ENCODE measurements around the gene C1orf232. TPM values are rescaled to one million over a fixed set of nuclear protein-coding genes. Genes with fewer than 3 reads are reported as not detected.

The C1orf232 gene
- total RNA-seq, 4 donors from 2014 or later, result not detected

GRCh38 chr1:26203642-26204318 is 35.0 kb upstream of the C1orf232 start:
- TF ChIP-seq, protein P1, sequence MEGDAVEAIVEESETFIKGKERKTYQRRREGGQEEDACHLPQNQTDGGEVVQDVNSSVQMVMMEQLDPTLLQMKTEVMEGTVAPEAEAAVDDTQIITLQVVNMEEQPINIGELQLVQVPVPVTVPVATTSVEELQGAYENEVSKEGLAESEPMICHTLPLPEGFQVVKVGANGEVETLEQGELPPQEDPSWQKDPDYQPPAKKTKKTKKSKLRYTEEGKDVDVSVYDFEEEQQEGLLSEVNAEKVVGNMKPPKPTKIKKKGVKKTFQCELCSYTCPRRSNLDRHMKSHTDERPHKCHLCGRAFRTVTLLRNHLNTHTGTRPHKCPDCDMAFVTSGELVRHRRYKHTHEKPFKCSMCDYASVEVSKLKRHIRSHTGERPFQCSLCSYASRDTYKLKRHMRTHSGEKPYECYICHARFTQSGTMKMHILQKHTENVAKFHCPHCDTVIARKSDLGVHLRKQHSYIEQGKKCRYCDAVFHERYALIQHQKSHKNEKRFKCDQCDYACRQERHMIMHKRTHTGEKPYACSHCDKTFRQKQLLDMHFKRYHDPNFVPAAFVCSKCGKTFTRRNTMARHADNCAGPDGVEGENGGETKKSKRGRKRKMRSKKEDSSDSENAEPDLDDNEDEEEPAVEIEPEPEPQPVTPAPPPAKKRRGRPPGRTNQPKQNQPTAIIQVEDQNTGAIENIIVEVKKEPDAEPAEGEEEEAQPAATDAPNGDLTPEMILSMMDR (IDR thresholded peaks at IDR 0.05), result no peak
- TF ChIP-seq POLR2A (IDR thresholded peaks at IDR 0.05), result no peak
- DNase-seq, result no peak
- no peaks in the 10 kb centered on the region for H3K27me3 ChIP-seq
- intact Hi-C loops (cut with DNase I; ENCODE audit: low total_unique reads), result no loop called here
- no peak overlapping the region for H3K27ac ChIP-seq
- no peaks in the 10 kb centered on the region for H3K9me3 ChIP-seq
- H3K4me1 ChIP-seq, result no peaks in the 10 kb centered on the region
- H3K36me3 ChIP-seq, result no peaks in the 10 kb centered on the region
- no peak overlapping the region for H3K4me3 ChIP-seq

GRCh38 chr1:26200413-26200812 is 31.6 kb upstream of the C1orf232 start:
- no peaks in the 10 kb centered on the region for H3K27me3 ChIP-seq
- intact Hi-C loops (cut with DNase I; ENCODE audit: low total_unique reads), result no loop called here
- TF ChIP-seq POLR2A (IDR thresholded peaks at IDR 0.05), result no peak
- TF ChIP-seq, protein P1 (IDR thresholded peaks at IDR 0.05), result no peak
- no peaks in the 10 kb centered on the region for H3K4me1 ChIP-seq
- no peak overlapping the region for H3K4me3 ChIP-seq
- DNase-seq, result no peak
- H3K9me3 ChIP-seq, result no peaks in the 10 kb centered on the region
- no peaks in the 10 kb centered on the region for H3K36me3 ChIP-seq
- H3K27ac ChIP-seq, result peak overlapping the region in 1 of 2 donors; percentile 75

DNA sequence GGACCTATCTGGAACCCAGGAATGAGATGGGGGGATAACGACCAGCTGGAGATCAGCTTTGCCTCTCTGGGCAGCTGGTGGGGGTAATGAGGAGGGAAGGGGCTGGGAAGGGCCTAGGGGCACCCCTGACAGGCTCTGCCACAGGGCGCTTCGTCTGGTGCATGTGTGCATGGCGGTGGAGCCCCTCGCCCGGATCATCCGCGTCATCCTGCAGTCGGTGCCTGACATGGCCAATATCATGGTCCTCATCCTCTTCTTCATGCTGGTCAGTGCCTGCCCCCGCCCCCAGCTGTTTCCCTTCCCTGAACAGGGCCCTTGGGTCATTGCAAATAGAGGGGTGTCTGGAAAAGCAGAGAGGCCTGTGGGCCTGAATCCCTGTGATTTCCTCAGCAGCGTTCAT is 29.1 kb upstream of the C1orf232 start:
- intact Hi-C loops (cut with DNase I; ENCODE audit: low total_unique reads), result no loop called here
- no peak for DNase-seq
- Histone ChIP-seq H3K27ac (no peak overlapping the region), H3K36me3 (no peaks in the 10 kb centered on the region), H3K4me1 (no peaks in the 10 kb centered on the region), H3K9me3 (no peaks in the 10 kb centered on the region), H3K4me3 (no peak overlapping the region), H3K27me3 (no peaks in the 10 kb centered on the region)
- TF ChIP-seq, protein P1 (IDR thresholded peaks at IDR 0.05), result no peak
- no peak for TF ChIP-seq POLR2A (IDR thresholded peaks at IDR 0.05)

- H3K36me3 ChIP-seq, result no peaks in the 10 kb centered on the region
- no peak overlapping the region for H3K27ac ChIP-seq
- H3K4me1 ChIP-seq, result no peaks in the 10 kb centered on the region
- TF ChIP-seq POLR2A (IDR thresholded peaks at IDR 0.05), result no peak
- TF ChIP-seq, protein P1 (IDR thresholded peaks at IDR 0.05), result no peak
- no peak for DNase-seq
- H3K9me3 ChIP-seq, result no peaks in the 10 kb centered on the region
- no peak overlapping the region for H3K4me3 ChIP-seq
- H3K27me3 ChIP-seq, result no peaks in the 10 kb centered on the region
- intact Hi-C loops (cut with DNase I; ENCODE audit: low total_unique reads), result no loop called here
Measured at GRCh38 chr1:26197301-26197700, 28.5 kb upstream of the C1orf232 start.

DNA sequence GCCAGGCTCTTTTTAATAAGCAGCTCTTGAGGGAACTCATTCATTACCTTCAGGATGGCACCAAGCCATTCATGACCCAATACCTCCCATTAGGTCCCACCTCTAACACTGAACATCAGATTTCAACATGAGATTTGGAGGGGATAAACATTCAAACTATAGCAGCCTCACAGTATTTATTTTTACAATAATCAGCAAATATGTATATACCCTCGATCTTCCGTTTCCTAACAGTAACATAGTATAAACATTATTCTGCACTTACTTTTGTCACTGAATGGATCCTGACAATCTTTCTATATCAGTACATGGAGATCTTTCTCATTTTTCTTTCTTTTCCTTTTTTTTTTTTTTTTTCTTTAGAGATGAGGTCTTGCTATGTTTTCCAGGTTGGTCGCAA is 27.0 kb upstream of the C1orf232 start:
- Histone ChIP-seq H3K36me3 (no peaks in the 10 kb centered on the region), H3K4me3 (no peak overlapping the region), H3K4me1 (no peaks in the 10 kb centered on the region), H3K27me3 (no peaks in the 10 kb centered on the region), H3K27ac (no peak overlapping the region), H3K9me3 (no peaks in the 10 kb centered on the region)
- intact Hi-C loops (cut with DNase I; ENCODE audit: low total_unique reads), result no loop called here
- no peak for TF ChIP-seq POLR2A (IDR thresholded peaks at IDR 0.05)
- TF ChIP-seq, protein P1 (IDR thresholded peaks at IDR 0.05), result no peak
- DNase-seq, result no peak

Data from uterus (tissue), 4 donors.